HCT116 (cell line): Measurements from ENCODE around the gene TTBK1. TPM values are rescaled to one million over a fixed set of nuclear protein-coding genes. Genes with fewer than 3 reads are reported as not detected.

Experiments used
- ATAC-seq: fragments of 200-7000 bp; cut with Tn5 transposase; 2 replicates; pipeline ENCODE4 v1.9.1; 2020; ENCODE audit warnings: mild to moderate bottlenecking, moderate library complexity
- BruUV-seq: library from RNA; stranded (reverse); fragments of 400-500 nt; replicated peaks from 2 replicates; lab custom pipeline; 2021; lab: Mats Ljungman, UMichigan
- CTCF ChIA-PET: fragments of 300-600 bp; sonication (Branson Sonifier 250); formaldehyde crosslinking; loops from one replicate; lab custom pipeline; 2021; ENCODE audit warnings: antibody characterized with exemption; lab: Charles Lee
- POLR2A ChIA-PET: fragments of 300-600, 350-600 bp; sonication (Branson Sonifier 250); formaldehyde crosslinking; loops from one replicate; lab custom pipeline; 2021; ENCODE audit warnings: antibody characterized with exemption; lab: Charles Lee
- RAD21 ChIA-PET, 2 experiments: fragments of 300-600 bp; sonication (Branson Sonifier 250); formaldehyde crosslinking; loops; one replicate each; lab custom pipeline; 2023; ENCODE audit warnings: low total read pairs in 2 of 2; ENCODE audit not compliant: uncharacterized antibody in 2 of 2, unreplicated experiment in 2 of 2, low non-redundant PET in 1 of 2; lab: Charles Lee
- DNase-seq: peaks from one replicate; pipeline ENCODE4 v3.0.0-alpha.2; 2010; ENCODE audit warnings: low read depth, low spot score
- H2AFZ ChIP-seq: fragments of 200-600 bp; shearing (Covaris generic), sonication (generic); 2 replicates; pipeline ENCODE4 v1.6.1; 2017; ENCODE audit warnings: low read depth, mixed run types, mixed read lengths, antibody characterized with exemption, low read length; ENCODE audit not compliant: poor library complexity, severe bottlenecking
- H3K27ac ChIP-seq: 2 replicates; pipeline ENCODE4 v1.5.1; 2012; ENCODE audit warnings: low read depth, low read length
- H3K27me3 ChIP-seq: fragments of 200-600 bp; sonication (generic); 2 replicates; pipeline ENCODE4 v1.6.1; 2016; ENCODE audit warnings: mixed run types, low read length, mixed read lengths; ENCODE audit not compliant: insufficient read depth
- H3K36me3 ChIP-seq, 2 experiments: fragments of 200-500 bp in 1 of 2; fragments of 200-600 bp in 1 of 2; sonication (Bioruptor generic) in 1 of 2; sonication (generic) in 1 of 2; 2 replicates each; pipeline versions ENCODE4 v1.5.1 to v1.6.1; 2014 to 2016; ENCODE audit warnings: low read length in 2 of 2, inconsistent platforms in 1 of 2, mixed read lengths in 1 of 2, mixed run types in 1 of 2; ENCODE audit not compliant: insufficient read depth in 2 of 2, control insufficient read depth in 1 of 2
- H3K4me1 ChIP-seq, 2 experiments: fragments of 200-600 bp in 1 of 2; sonication (generic) in 1 of 2; 2 replicates each; pipeline versions ENCODE4 v1.5.1 to v1.6.1; 2012 to 2017; ENCODE audit warnings: low read length in 2 of 2, inconsistent platforms in 1 of 2, mild to moderate bottlenecking in 1 of 2, mixed read lengths in 1 of 2, mixed run types in 1 of 2, moderate library complexity in 1 of 2; ENCODE audit not compliant: insufficient read depth in 2 of 2, control insufficient read depth in 1 of 2
- H3K4me2 ChIP-seq: fragments of 200-600 bp; sonication (generic); 2 replicates; pipeline ENCODE4 v1.6.1; 2017; ENCODE audit warnings: mixed run types, low read length, mixed read lengths
- H3K4me3 ChIP-seq, 2 experiments: fragments of 200-600 bp in 1 of 2; sonication (generic) in 1 of 2; replicated peaks in 1 of 2; 2 replicates each; pipeline ENCODE4 v1.5.1; 2011 to 2016; ENCODE audit warnings: low read length in 2 of 2, control low read depth in 1 of 2, low read depth in 1 of 2, mild to moderate bottlenecking in 1 of 2, mixed read lengths in 1 of 2, mixed run types in 1 of 2
- H3K79me2 ChIP-seq: fragments of 200-600 bp; sonication (generic); 2 replicates; pipeline ENCODE4 v1.6.1; 2017; ENCODE audit warnings: mild to moderate bottlenecking, mixed run types, low read length, moderate library complexity, mixed read lengths; ENCODE audit not compliant: insufficient read depth
- H3K9ac ChIP-seq: fragments of 200-600 bp; sonication (generic); 2 replicates; pipeline ENCODE4 v1.6.1; 2016; ENCODE audit warnings: low read length, mixed read lengths
- H3K9me2 ChIP-seq: fragments of 200-600 bp; sonication (generic), shearing (Covaris generic); 2 replicates; pipeline ENCODE4 v1.6.1; 2017; ENCODE audit warnings: mixed run types, mild to moderate bottlenecking, moderate library complexity; ENCODE audit not compliant: insufficient read depth
- H3K9me3 ChIP-seq, 2 experiments: fragments of 200-500 bp in 1 of 2; fragments of 200-600 bp in 1 of 2; sonication (Bioruptor generic) in 1 of 2; sonication (generic) in 1 of 2; 2 replicates each; pipeline ENCODE4 v1.6.1; 2014 to 2017; ENCODE audit warnings: low read length in 2 of 2, mixed read lengths in 2 of 2, inconsistent platforms in 1 of 2, low read depth in 1 of 2, mild to moderate bottlenecking in 1 of 2, mixed run types in 1 of 2, moderate library complexity in 1 of 2; ENCODE audit not compliant: control insufficient read depth in 1 of 2, insufficient read depth in 1 of 2
- H4K20me1 ChIP-seq: fragments of 200-600 bp; sonication (generic), shearing (Covaris generic); 2 replicates; pipeline ENCODE4 v1.6.1; 2017; ENCODE audit warnings: mixed run types, mild to moderate bottlenecking, moderate library complexity; ENCODE audit not compliant: insufficient read depth
- CTCF ChIP-seq, 3 experiments: fragments of 200-600 bp in 1 of 3; sonication (generic) in 1 of 3; IDR thresholded peaks in 2 of 3; conservative IDR thresholded peaks in 1 of 3; 2 replicates each; pipeline ENCODE4 v1.5.1; 2012 to 2017; ENCODE audit warnings: low read depth in 2 of 3, low read length in 2 of 3, antibody characterized with exemption in 1 of 3, borderline replicate concordance in 1 of 3, control low read depth in 1 of 3, mild to moderate bottlenecking in 1 of 3, mixed read lengths in 1 of 3, mixed run types in 1 of 3, moderate library complexity in 1 of 3; ENCODE audit not compliant: insufficient read depth in 1 of 3
- EGR1 ChIP-seq: IDR thresholded peaks from 2 replicates; pipeline ENCODE4 v1.6.1; 2012; ENCODE audit warnings: low read depth
- EZH2 ChIP-seq: fragments of 200-600 bp; sonication (generic); IDR thresholded peaks from 2 replicates; pipeline ENCODE4 v1.6.1; 2017; ENCODE audit warnings: antibody characterized with exemption, mixed run types
- FOSL1 ChIP-seq: IDR thresholded peaks from 2 replicates; pipeline ENCODE4 v1.6.1; 2012; ENCODE audit warnings: low read depth
- POLR2A ChIP-seq: IDR thresholded peaks from 2 replicates; pipeline ENCODE4 v1.7.0; 2011; ENCODE audit warnings: borderline replicate concordance; ENCODE audit not compliant: insufficient read depth, insufficient read length; ENCODE audit errors: extremely low read depth
- POLR2AphosphoS5 ChIP-seq: IDR thresholded peaks from 2 replicates; pipeline ENCODE4 v1.6.1; 2011; ENCODE audit warnings: mild to moderate bottlenecking, low read depth, low read length, moderate library complexity
- SRF ChIP-seq: IDR thresholded peaks from 2 replicates; pipeline ENCODE4 v1.6.1; 2012; ENCODE audit warnings: low read depth
- YY1 ChIP-seq: IDR thresholded peaks from 2 replicates; pipeline ENCODE4 v1.6.1; 2011; ENCODE audit warnings: low read length, low read depth, moderate library complexity, mild to moderate bottlenecking; ENCODE audit not compliant: insufficient replicate concordance; ENCODE audit errors: extremely low read depth
- ZNF274 ChIP-seq: fragments of 200-500 bp; sonication (Bioruptor generic); IDR thresholded peaks from 2 replicates; pipeline ENCODE4 v1.6.1; 2014; ENCODE audit warnings: mild to moderate bottlenecking, low read depth, low read length, inconsistent platforms
- intact Hi-C: fragments of 100-400 bp; cut with micrococcal nuclease; formaldehyde crosslinking; loops from 2 replicates; pipeline ENCODE4 v1.10.0; 2022
- total RNA-seq: library from RNA; stranded (reverse); gene quantifications from one replicate; pipeline ENCODE4 v1.2.1, GENCODE V29; 2021; ENCODE audit not compliant: unreplicated experiment
- TF ChIP-seq, protein P1 (sequence below): IDR thresholded peaks from 2 replicates; pipeline ENCODE4 v1.6.1; 2012
- TF ChIP-seq, protein P2 (sequence below): IDR thresholded peaks from 2 replicates; pipeline ENCODE4 v1.6.1; 2012

The TTBK1 gene
- total RNA-seq, 1 experiment from 2014 or later, result not detected

- DNase-seq (no peak), ATAC-seq (no peak)
- no peak overlapping the region for H3K4me3 ChIP-seq
- ChIA-PET RAD21 (no interaction called here), POLR2A (no interaction called here), CTCF (no interaction called here)
- H4K20me1 ChIP-seq, result no peaks in the 10 kb centered on the region
- no peaks in the 10 kb centered on the region for H3K27me3 ChIP-seq
- no peak overlapping the region for H3K9ac ChIP-seq
- no peak overlapping the region for H3K27ac ChIP-seq
- BruUV-seq, result no TSS peak
- no peaks in the 10 kb centered on the region for H3K36me3 ChIP-seq
- intact Hi-C loops, result no loop called here
- no peaks in the 10 kb centered on the region for H3K79me2 ChIP-seq
- no peaks in the 10 kb centered on the region for H3K9me3 ChIP-seq
- H3K4me1 ChIP-seq, result peaks cover 0 to 12% of the 10 kb centered on the region in 2 experiments; a peak in 2 of 4 replicates
- no peak overlapping the region for H3K4me2 ChIP-seq
- TF ChIP-seq, protein P1, sequence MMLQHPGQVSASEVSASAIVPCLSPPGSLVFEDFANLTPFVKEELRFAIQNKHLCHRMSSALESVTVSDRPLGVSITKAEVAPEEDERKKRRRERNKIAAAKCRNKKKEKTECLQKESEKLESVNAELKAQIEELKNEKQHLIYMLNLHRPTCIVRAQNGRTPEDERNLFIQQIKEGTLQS, result no peak
- TF ChIP-seq EGR1, result no peak
- TF ChIP-seq POLR2AphosphoS5, result no peak
- TF ChIP-seq, protein P2, sequence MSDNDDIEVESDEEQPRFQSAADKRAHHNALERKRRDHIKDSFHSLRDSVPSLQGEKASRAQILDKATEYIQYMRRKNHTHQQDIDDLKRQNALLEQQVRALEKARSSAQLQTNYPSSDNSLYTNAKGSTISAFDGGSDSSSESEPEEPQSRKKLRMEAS, result no peak
- no peak for TF ChIP-seq YY1
- TF ChIP-seq SRF, result no peak
- no peak for TF ChIP-seq POLR2A
- TF ChIP-seq EZH2, result no peak
- TF ChIP-seq FOSL1, result no peak
- no peak for TF ChIP-seq CTCF (IDR thresholded peaks at IDR 0.05 in 2 of 3, conservative IDR thresholded peaks at IDR 0.05 in 1 of 3; ENCODE audit: borderline replicate concordance in 1 of 3, insufficient read depth in 1 of 3, low read depth in 2 of 3, low read length in 2 of 3)
- TF ChIP-seq ZNF274, result no peak
- H3K9me2 ChIP-seq, result no peaks in the 10 kb centered on the region
- H2AFZ ChIP-seq, result no peak overlapping the region
These were observed 38.8 kb downstream of the TTBK1 start for GRCh38 chr6:43282060-43282459.
